HG03196 (cell line): Measurements from ENCODE around the gene MAP3K3.

ENCODE experiments used
- ATAC-seq: cut with Tn5 transposase; IDR thresholded peaks from one replicate; pipeline ENCODE4 v1.9.1; 2021; ENCODE audit not compliant: unreplicated experiment

Gene MAP3K3

DNA sequence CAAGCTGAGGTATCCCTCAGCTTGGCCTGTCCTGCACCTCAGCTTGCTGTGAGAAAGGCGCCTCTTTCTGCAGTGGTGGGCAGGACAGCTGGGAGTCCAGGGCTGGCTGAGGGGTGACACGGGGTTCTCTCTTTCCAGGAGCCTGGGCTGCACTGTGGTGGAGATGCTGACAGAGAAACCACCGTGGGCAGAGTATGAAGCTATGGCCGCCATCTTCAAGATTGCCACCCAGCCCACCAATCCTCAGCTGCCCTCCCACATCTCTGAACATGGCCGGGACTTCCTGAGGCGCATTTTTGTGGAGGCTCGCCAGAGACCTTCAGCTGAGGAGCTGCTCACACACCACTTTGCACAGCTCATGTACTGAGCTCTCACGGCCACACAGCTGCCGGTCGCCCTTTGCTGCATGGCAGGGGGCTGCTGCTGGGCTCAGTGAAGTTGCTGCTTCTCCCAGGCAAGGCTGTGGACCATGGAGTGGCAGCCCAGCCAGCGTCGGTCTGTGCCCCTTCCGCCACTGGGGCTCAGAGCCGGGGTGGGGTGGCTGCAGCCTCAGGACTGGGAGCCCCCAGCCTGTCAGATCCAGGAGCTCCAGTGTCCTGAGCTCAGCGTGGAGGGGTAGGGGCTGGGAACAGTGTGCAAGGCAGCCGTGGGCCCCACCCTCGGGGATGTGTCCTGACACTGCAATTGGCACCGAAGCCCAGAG lies 71.3 kb downstream of the MAP3K3 start:
- no peak for ATAC-seq

DNA sequence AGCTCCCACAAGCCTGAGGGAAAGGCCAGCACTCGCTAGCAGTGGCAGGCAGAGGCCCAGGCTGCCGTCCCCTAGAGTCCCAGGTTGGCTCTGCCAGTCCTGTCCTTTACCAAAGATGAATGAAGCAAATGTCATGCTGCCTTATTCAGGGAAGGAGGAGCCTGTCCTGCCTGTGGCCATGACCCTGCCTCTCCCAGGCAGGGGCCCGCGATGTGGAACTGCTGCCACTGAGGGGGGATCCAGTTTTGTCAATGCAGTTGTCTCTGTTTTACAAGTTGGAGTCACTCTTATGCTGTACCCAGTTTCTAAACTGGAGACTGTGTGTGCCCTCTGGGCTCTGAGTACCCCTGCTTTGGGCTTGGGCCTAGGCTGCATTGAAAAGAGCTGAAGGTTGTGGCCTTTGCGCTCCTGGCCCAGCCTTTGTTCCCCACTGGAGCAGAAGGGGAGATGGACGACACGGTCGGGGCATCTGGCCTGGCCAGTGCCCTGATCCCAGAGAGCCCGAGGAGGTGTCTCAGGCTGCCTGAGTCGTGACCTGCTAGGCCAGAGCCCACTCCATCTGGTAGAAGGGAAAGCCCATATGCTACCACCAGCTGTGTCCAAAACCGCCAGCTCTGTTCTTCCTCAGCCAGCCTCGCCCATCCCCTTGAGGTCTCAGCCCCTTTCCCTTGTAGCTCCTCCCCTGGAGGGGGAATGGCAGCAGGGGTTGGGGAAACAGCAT lies 72.2 kb downstream of the MAP3K3 start:
- no peak for ATAC-seq

DNA sequence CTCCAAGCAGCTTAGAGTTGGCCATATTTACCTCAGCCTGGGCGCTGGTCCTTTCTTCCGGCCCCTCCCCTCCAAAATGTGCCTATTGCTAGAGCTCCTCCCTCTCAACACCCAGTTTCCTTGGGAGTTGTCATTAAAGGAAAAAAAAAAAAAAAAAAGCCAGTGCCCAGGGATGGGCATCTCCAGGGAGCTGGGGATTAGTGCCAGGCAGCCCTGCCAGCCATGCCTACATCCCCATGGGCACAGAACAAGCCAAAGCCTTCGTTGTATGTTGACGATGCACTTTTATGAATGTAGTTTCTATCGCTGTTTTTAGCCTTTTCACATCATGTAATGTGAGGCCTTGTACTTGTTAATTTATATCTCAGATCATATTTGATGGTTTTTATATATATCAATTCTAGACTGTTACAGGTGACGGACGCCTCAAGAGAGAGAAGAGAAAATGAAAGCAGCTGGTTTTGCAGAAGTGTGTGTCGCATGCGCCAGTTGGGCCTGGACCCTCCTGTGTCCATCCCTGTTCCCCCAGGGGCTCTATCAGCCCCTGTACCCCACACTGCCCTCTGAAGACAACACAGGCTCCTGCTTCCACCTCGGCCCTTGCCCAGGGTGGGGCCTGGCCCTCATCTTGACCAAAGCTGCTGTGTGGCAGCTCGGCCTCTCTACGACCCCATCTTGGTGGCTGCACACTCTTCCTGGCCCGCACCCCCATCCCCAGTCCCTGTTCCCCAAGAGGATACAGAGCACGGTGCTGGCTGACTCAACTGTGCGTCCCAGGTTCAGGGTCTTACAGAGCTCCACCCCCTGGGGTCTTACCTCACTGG lies 72.9 kb downstream of the MAP3K3 start:
- ATAC-seq, result no peak

DNA sequence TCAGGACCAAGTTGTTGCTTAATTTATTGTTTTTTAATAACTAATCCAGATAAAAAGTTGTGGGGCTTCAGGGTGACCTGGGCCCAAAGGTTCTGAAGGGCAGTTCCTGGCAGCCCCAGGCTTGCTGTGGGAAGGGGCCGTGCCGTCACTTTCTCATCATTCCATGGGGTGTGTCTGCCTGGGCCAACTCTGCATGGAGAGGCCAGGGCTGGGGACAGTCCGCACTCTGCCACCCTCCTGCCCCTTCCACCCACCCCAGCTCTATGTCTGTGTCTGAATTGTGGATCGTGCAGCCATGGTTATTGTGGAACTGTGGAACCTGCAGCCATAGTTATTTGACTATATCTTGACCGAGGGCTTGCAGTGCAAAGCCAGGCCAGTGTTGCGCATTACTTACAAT lies 73.7 kb downstream of the MAP3K3 start:
- ATAC-seq, result no peak

DNA sequence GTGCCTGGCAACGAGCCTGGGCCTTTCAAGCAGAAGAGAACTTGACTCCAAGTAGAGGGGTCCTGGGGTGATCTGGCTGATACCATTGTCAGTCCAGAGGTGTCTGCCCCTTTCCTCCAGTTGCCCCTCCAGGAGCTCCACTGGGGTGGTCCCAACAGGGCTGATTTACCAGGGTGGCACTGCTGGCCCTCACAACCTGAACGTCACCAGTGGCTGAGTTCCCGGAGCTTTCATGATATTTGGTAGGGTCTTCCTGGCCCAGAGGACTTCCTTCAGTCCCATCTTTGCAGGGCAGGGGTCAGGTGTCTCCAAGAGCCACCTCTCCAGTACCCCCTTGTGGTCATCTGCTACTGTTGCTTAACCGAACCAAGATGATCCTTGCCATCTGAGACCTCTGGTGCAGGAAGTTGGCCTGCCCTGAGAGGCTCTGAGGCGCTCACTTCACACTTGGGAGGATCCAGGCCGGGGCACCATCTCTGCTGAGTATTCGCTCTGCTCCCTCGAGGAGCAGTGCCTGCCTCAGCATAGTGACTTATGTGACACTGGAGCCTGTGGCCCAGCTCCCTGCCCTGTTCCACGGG lies 74.3 kb downstream of the MAP3K3 start:
- ATAC-seq, result no peak

DNA sequence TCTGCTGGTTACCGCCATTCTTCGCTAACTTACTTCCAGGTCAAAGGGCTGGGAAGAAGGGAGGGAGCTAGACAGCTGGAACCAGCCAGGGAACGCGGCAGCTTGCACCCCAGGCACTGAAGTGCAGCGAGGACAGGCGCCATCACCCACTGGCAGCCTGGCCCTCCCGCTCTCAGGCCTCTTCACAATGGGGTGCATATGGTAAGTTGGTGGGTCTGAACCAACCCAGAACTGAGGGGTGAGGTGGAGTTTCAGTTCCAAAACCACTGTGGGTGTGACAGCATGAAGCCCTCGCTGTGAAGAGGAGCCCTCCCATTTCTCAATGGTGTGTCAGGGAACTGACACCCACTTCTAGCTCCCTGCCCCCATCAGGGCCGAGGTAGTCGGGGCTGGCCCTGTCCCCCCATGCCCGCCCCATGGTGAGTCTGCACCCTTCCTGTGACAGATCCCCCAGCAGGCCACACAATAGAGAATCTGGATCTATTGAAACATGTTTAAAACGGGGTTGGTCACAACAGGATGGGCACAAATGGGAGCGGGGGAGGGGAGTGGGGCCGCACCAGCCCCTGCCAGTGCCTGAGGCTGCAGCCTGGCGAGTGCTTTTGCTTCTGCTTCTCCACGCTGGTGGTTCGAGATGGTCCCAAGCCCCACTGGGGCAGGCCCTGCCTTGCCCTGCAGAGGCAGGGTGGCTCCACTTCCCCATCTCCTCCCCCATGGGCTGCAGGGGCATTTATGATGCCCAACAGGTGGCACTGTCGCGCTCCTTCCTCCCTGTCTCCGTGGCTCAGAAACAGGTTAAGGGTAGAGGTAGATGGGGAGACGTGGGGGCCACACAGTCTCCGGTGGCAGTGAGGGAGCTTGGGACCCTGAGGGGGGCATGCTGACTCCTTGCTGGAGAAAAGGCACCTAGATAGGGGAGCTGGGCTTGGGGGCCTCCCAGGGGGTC lies 75.4 kb downstream of the MAP3K3 start:
- ATAC-seq, result peak; percentile 19

DNA sequence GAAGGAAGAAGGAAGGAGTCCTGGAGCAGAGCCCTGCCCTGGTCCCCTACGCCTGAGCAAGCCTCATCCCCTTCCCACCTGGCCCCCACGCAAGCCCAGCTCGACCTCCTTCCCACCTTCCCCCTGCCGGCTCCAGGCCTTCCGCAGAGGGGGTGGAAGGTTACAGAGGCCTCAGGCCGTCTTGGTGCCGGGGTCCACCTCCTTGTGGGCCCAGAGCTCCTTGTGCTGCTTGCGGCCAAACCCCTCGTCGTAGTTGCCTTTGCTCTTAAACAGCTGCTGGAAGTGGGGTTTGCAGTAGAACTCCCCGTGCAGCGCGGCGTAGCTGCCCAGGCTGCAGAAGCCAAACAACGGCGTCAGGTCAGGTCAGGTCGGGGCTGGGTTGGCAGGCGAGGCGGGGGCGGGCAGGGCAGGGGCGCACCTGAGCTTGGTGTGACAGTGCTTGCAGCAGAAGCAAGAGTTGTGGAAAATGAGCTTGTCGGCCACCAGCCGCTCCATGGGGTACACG lies 76.2 kb downstream of the MAP3K3 start:
- ATAC-seq, result no peak

DNA sequence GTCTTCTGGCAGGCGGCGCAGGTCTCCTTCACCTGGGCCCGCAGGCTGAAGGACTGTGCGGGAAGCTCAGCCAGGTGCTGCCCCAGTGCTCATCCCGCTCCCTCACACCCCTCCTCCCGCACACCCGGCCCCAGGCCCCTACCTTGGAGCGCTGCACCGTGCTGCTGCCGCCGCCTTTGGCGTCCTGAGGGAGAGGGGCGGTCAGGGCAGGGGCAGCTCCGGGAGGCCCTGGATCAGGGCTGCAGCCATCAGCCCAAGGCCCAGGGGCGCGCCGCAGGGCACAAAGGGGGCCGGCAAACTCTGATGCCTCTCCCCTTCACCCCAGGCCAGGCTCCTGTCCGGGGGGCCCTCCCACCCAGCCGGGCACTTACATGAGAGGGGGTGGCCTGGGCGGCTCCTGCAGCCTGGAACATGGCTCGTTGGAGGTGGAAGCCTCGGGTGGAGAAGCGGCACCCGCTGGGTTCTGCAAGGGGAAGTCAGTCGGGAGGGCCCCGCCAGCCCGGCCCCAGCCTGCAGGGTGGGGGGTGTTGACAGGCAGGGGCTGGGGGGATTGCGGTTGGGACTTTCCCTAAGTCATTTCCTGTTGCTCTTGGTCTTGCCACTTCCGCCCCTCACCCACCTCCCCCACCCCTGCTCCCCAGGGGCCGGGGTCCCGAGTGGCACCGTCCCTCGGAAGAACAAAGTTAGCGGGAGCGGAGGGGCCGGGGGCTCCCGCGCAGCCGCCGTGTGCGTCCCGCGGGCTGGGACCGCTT lies 76.8 kb downstream of the MAP3K3 start:
- ATAC-seq, result peak; percentile 29

DNA sequence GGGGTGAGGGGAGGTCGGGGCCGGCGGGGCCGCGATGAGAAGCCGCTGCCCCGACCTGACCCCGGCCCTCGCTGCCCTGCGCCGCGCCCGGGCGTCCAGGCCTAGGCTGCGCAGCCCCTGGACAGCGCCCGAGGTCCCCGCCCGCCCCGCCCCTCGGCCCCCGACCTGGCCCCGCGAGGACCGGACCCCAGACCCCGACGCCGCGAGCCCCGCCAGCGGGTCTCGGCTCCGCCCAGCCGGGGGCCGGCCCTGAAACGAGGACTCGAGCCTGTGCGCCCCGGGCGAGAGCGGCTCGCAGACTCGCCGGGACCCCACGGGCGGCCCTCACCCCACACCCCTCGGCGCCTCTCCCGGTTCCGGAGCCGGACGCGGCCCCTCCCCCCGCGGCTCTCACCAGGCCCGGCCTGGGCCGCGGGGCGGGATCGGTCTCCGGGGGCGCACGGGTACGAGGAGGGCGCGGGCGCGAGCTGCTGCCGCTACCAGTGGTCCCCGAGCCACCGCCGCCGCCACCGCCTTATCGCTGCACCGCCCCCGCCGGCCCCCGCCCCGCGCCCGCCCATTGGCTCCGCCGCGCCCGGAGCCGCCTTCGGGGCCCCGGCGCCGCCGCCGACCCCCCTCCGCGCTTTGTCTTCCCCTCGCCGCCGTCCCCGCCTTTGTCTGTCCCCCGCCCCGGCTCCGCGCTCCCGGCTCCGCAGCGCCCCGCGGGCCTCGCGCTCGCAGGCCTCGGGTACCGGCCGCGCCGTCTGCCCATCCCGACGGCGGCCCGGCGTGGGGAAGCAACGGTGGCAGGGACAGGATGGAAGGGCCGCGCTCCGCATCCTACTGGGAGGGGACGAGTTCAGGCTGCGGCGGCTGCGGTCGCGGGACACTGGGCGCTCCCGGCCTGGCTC lies 77.7 kb downstream of the MAP3K3 start, which contains the start of gene LIMD2:
LIMD2 (minus strand) TSS at position 488 of the 890 bp plus-strand sequence. CDS start 827 bp downstream, outside the sequence.
- ATAC-seq, result peak; percentile 9

DNA sequence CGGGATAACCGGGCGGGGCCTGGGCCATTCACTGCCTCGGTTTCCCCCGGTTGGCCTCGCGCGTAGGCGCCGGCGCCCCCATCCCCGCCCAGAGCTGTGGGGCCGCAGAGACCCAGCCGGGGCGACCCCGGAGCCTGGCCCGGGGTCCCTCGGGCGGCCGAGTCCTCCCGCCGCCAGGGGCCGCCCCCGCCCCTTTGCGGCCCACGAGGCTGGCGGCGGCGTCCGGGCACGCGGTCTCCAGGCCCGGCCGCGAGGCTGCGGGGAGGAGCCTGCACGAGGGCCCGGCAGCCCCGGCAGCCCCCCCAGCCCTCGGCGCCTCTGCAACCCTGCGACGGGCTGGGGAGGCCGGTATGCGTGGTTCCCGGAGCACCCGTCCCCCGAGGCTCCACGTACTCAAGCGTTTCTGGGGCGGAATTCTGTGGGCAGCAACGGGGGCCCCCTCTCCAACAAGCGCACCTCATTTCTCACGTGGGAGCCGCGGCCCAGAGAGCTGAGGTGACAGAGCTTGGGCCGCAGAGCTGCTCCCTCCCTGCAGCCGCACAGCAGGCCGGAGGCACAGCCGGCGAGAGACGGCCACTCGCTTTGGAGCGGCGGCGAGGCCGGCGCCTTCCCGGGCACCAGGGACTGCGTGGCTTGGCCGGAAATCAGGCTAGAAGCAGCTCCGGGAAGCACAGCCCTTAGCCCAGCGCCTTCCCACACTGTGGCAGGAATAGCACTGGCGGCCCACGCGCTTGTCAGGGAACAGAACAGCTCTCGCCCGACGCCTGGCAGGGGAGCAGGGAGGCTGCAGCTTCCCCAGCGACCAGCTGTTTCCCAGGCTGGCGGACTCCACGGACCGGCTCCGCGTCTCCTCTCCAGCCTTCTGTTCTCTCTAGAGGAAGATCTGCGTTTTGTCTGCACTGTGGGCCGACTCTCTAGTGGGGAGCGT lies 78.6 kb downstream of the MAP3K3 start:
- ATAC-seq, result peak; percentile 18

DNA sequence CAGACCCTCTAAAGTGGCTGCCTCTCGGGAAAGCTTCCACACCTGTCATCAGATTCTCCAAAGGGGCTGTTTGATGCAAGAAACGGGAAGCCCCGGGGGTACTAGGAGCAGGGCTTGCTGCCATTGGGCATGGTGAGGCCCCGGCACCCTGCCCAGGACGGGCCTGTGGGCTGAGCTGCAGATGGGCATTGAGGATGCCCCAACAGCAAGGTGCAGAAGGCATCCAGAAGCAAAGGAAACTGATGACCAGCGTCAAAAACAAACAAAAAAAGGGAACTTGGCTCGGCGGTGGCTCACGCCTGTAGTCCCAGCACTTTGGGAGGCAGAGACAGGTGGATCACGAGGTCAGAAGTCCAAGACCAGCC lies 79.2 kb downstream of the MAP3K3 start:
- ATAC-seq, result no peak

DNA sequence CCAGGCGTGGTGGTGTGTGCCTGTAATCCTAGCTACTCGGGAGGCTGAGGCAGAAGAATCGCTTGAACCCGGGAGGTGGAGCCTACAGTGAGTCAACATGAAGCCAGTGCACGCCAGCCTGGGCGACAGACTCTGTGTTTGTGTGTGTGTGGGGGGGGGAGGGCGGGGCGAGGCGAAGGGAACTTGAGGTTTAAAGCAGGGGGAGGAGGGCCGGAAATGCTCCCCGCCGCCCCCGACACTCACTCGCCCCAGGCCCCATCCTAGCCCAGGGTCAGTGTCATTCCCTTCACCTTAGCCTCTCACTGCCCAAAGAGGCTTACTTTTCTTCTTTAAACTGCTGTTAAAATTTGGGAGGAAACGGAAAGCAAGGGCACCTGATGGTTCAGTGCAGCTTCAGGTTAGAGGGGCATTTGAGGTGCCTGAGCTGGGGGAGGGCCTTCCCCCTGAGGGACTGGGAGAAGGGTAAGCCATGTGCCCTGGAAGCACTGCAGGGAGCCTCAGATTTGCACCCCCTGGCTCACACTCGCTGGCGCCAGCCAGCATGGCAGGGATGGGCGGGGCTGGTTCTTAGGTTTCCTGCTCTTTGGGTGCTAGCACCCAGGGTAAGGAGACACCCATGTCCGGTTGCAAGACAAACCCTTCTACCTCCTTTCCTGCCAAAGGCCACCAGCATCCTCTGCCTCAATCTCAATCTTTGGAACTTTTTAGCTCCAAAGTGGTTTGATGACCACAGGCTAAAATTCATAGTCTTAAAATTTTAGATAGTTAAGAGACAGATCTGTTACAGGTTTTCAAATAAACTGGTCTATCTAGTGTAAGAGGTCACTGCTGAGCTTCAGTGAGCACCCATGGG lies 79.9 kb downstream of the MAP3K3 start:
- no peak for ATAC-seq

DNA sequence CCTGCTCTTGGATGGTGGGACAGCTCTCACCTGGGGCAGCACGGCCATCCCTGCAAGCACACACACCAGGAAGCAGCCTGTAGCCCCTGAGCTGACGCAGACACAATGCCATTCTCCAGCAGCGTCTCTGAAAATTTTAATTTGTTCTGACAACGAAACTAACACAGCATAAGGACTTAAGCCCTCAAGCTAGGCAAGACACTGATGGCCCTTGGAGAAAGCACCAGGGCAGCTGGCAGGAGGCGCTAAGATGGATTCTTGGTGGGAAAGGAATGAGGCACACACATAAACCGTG lies 80.5 kb downstream of the MAP3K3 start:
- no peak for ATAC-seq

DNA sequence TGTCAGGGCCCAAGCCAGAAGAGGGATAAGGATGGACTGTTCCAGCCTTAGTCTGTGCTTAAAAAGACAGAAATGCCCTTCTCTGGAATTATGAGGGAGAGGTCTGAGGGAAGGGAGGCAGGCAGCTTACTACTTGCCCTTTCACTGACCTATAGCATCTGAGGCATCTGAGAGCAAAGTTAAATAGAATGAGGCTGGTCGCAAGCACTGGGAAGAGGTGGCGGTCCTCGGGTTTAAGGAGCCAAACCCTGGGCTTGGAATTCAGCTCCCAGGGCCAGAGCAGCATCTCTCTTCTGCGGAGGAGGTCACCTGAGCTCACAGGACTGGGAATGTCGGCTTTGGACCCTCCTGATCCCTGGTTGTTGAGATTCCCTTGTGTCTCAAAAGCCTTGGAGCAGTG lies 80.8 kb downstream of the MAP3K3 start:
- ATAC-seq, result no peak

DNA sequence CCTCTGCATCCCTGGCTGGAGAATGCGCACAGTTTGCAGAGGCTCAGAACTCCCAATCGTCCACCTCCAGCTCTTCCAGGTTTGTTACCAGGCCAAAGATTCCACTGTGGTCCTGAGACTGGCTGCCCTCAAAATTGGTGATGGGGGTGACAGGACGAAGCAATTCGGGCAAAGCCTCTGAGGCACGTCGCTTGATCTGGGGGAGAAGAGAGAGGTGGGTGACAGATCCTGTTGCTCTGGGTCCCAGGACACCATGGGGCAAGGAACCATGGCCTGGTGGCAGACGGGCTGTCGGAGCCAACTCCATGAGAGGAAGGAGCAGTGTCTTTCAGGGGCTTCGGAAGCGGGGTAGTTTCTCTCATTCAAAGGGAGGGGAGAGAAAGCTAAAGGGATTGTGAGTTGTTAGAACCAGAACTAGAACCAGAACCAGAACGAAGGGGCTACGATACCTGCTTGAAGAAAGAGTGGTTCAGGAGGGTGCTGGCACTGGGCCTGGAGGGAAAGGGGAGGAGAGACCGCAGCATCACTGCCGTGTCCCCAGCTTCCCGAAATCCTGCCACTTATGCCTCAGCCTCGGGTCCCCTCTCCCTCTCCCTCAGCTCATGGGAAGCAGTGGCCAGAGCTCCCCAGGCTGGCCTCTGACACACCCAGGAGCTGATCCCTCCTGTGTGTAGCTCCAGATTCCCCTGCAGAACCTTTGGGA lies 81.5 kb downstream of the MAP3K3 start:
- ATAC-seq, result no peak

DNA sequence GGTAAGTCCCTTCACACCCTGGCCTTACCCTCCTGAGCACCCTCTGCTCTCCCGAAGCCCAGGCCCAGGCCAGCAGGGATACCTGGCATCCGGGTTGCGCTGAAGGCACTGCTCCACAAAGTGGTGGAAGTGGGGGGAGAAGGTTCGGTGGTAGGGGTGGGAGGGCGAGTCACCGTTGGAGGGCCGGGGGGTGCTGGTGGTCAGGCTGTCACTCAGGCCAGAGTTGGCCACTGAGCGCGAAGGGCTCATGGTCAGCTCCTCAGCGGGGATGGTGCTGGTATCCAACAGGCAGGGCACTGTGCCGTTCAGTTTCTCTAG lies 82.0 kb downstream of the MAP3K3 start:
- ATAC-seq, result no peak
